ENCODE measurements around the gene UPB1. TPM values are rescaled to one million over a fixed set of nuclear protein-coding genes. Genes with fewer than 3 reads are reported as not detected.

The UPB1 gene
- not detected in 2 replicates for total RNA-seq (2014; rRNA removed; shearing (Covaris generic); ENCODE audit: low replicate concordance)

- H3K4me3 ChIP-seq: no peak within 1 kb of the TSS
Measured at GRCh38 chr22:24494528-24495364, at the start of gene UPB1. TSS of gene UPB1 (plus strand) at chr22:24495332. CDS start at chr22:24495404, 72 bp downstream.

GRCh38 chr22:24445481-24446259, 49.5 kb upstream of the UPB1 start:
- no peaks in the 10 kb centered on the region for H3K36me3 ChIP-seq
- no peak for DNase-seq
- H3K27me3 ChIP-seq: no peaks in the 10 kb centered on the region
- no peak overlapping the region for H3K4me3 ChIP-seq
- H3K9me3 ChIP-seq: no peaks in the 10 kb centered on the region

More at GRCh38 chr22:24494528-24495364, at the start of gene UPB1:
- DNase-seq: no peak
- Histone ChIP-seq H3K27me3 (no peaks in the 10 kb centered on the region), H3K9me3 (no peaks in the 10 kb centered on the region), H3K36me3 (no peaks in the 10 kb centered on the region)

GRCh38 chr22:24446260-24446611, 48.9 kb upstream of the UPB1 start:
- H3K36me3 ChIP-seq: no peaks in the 10 kb centered on the region
- H3K9me3 ChIP-seq: no peaks in the 10 kb centered on the region; the same call in 1 of the 2 replicates
- no peak for DNase-seq
- no peak overlapping the region for H3K4me3 ChIP-seq
- no peaks in the 10 kb centered on the region for H3K27me3 ChIP-seq

GRCh38 chr22:24450610-24451009, 44.5 kb upstream of the UPB1 start:
- Histone ChIP-seq H3K36me3 (no peaks in the 10 kb centered on the region), H3K27me3 (no peaks in the 10 kb centered on the region), H3K9me3 (peaks cover 6% of the 10 kb centered on the region; the same call in 1 of the 2 replicates), H3K4me3 (no peak overlapping the region)
- no peak for DNase-seq

- no peak for DNase-seq
- no peaks in the 10 kb centered on the region for H3K27me3 ChIP-seq
Measured at GRCh38 chr22:24451162-24451561, 44.0 kb upstream of the UPB1 start.

GRCh38 chr22:24453853-24454252, 41.3 kb upstream of the UPB1 start:
- Histone ChIP-seq H3K27me3 (no peaks in the 10 kb centered on the region), H3K36me3 (no peaks in the 10 kb centered on the region), H3K4me3 (no peak overlapping the region), H3K9me3 (peaks cover 6% of the 10 kb centered on the region; the same call in 1 of the 2 replicates)
- no peak for DNase-seq

More at GRCh38 chr22:24451162-24451561, 44.0 kb upstream of the UPB1 start:
- H3K9me3 ChIP-seq: peaks cover 6% of the 10 kb centered on the region; the same call in 1 of the 2 replicates
- no peaks in the 10 kb centered on the region for H3K36me3 ChIP-seq
- no peak overlapping the region for H3K4me3 ChIP-seq

- no peaks in the 10 kb centered on the region for H3K27me3 ChIP-seq
- no peak overlapping the region for H3K4me3 ChIP-seq
- no peaks in the 10 kb centered on the region for H3K36me3 ChIP-seq
- H3K9me3 ChIP-seq: peaks cover 6% of the 10 kb centered on the region; the same call in 1 of the 2 replicates
- no peak for DNase-seq
Measured at GRCh38 chr22:24455039-24455438, 40.1 kb upstream of the UPB1 start.

- no peak for DNase-seq
- Histone ChIP-seq H3K9me3 (peaks cover 6% of the 10 kb centered on the region; the same call in 1 of the 2 replicates), H3K36me3 (no peaks in the 10 kb centered on the region), H3K4me3 (no peak overlapping the region), H3K27me3 (no peaks in the 10 kb centered on the region)
Measured at GRCh38 chr22:24455751-24456426, 39.2 kb upstream of the UPB1 start.

- no peaks in the 10 kb centered on the region for H3K36me3 ChIP-seq
- no peak overlapping the region for H3K4me3 ChIP-seq
- DNase-seq: no peak
- no peaks in the 10 kb centered on the region for H3K9me3 ChIP-seq
- H3K27me3 ChIP-seq: no peaks in the 10 kb centered on the region
Measured at GRCh38 chr22:24457894-24458420, 37.2 kb upstream of the UPB1 start.

GRCh38 chr22:24459911-24460310, 35.2 kb upstream of the UPB1 start:
- Histone ChIP-seq H3K9me3 (no peaks in the 10 kb centered on the region), H3K36me3 (no peaks in the 10 kb centered on the region), H3K27me3 (no peaks in the 10 kb centered on the region), H3K4me3 (no peak overlapping the region)
- no peak for DNase-seq

GRCh38 chr22:24460418-24461089, 34.6 kb upstream of the UPB1 start:
- Histone ChIP-seq H3K9me3 (no peaks in the 10 kb centered on the region), H3K4me3 (no peak overlapping the region), H3K27me3 (no peaks in the 10 kb centered on the region), H3K36me3 (no peaks in the 10 kb centered on the region)
- DNase-seq: no peak

GRCh38 chr22:24463071-24463760, 31.9 kb upstream of the UPB1 start:
- no peak overlapping the region for H3K4me3 ChIP-seq
- DNase-seq: no peak

GRCh38 chr22:24465566-24465965, 29.6 kb upstream of the UPB1 start:
- peak; percentile 32 for DNase-seq
- H3K4me3 ChIP-seq: no peak overlapping the region
- H3K27me3 ChIP-seq: no peaks in the 10 kb centered on the region
- no peaks in the 10 kb centered on the region for H3K9me3 ChIP-seq
- H3K36me3 ChIP-seq: no peaks in the 10 kb centered on the region

More at GRCh38 chr22:24463071-24463760, 31.9 kb upstream of the UPB1 start:
- Histone ChIP-seq H3K9me3 (no peaks in the 10 kb centered on the region), H3K36me3 (no peaks in the 10 kb centered on the region), H3K27me3 (no peaks in the 10 kb centered on the region)

GRCh38 chr22:24465975-24466374, 29.2 kb upstream of the UPB1 start:
- no peak for DNase-seq

GRCh38 chr22:24466716-24467328, 28.3 kb upstream of the UPB1 start:
- Histone ChIP-seq H3K27me3 (no peaks in the 10 kb centered on the region), H3K9me3 (no peaks in the 10 kb centered on the region), H3K4me3 (no peak overlapping the region), H3K36me3 (no peaks in the 10 kb centered on the region)
- DNase-seq: peak; percentile 41

More at GRCh38 chr22:24465975-24466374, 29.2 kb upstream of the UPB1 start:
- H3K9me3 ChIP-seq: no peaks in the 10 kb centered on the region
- H3K36me3 ChIP-seq: no peaks in the 10 kb centered on the region
- no peaks in the 10 kb centered on the region for H3K27me3 ChIP-seq
- H3K4me3 ChIP-seq: no peak overlapping the region
